Adrenal gland (tissue), 12 donors: ENCODE measurements around the gene EBF3. TPM values are rescaled to one million over a fixed set of nuclear protein-coding genes. Genes with fewer than 3 reads are reported as not detected.

Experiments used
- DNase-seq, 7 donors: peaks; one replicate each; pipeline ENCODE4 v3.0.0-alpha.2; 2019 to 2020
- H3K27ac ChIP-seq, 5 donors: fragments of 200-600 bp; sonication (generic) in 4 of 5; 1 replicate in 3 of 5; 2 replicates in 2 of 5; pipeline versions ENCODE4 v1.5.1 to v1.8.0; 2016 to 2020; ENCODE audit warnings: mild to moderate bottlenecking in 1 of 5
- H3K27me3 ChIP-seq: fragments of 200-600 bp; 2 replicates; pipeline ENCODE4 v1.8.0; 2021
- H3K36me3 ChIP-seq, 2 donors: fragments of 200-600 bp; replicated peaks in 1 of 2; 1 replicate in 1 of 2; 2 replicates in 1 of 2; pipeline versions ENCODE4 v1.5.1 to v1.8.0; 2018 to 2022
- H3K4me1 ChIP-seq, 2 donors: fragments of 200-600 bp; replicated peaks in 1 of 2; 1 replicate in 1 of 2; 2 replicates in 1 of 2; pipeline versions ENCODE4 v1.5.1 to v1.8.0; 2018 to 2021
- H3K4me3 ChIP-seq, 4 donors: fragments of 200-600 bp; sonication (generic) in 3 of 4; one replicate each; pipeline ENCODE4 v1.5.1; 2016 to 2018
- H3K9me3 ChIP-seq, 3 donors: fragments of 200-600 bp; sonication (generic) in 1 of 3; replicated peaks in 1 of 3; 1 replicate in 2 of 3; 2 replicates in 1 of 3; pipeline versions ENCODE4 v1.5.1 to v1.8.0; 2016 to 2021
- CTCF ChIP-seq, 6 experiments: fragments of 450-650 bp in 4 of 6; fragments of 200-600 bp in 2 of 6; sonication (generic) in 1 of 6; IDR thresholded peaks; 1 replicate in 5 of 6; 2 replicates in 1 of 6; pipeline versions ENCODE4 v1.5.1 to v1.8.0; 2016 to 2021; ENCODE audit warnings: antibody characterized with exemption in 6 of 6, mild to moderate bottlenecking in 2 of 6, moderate library complexity in 1 of 6
- POLR2A ChIP-seq, 2 donors: fragments of 450-650 bp; IDR thresholded peaks; one replicate each; pipeline ENCODE4 v1.6.1; 2017; ENCODE audit warnings: antibody characterized with exemption in 2 of 2, mild to moderate bottlenecking in 2 of 2, moderate library complexity in 1 of 2
- whole genome bisulfite sequencing, 4 donors: extraction: QIAGEN DNeasy Blood & Tissue Kit in 2 of 4; methylation state at CpG; one replicate each; pipeline versions ENCODE4 v1.1.5 to v1.1.7; 2013 to 2017; 5-methylcytosine and 5-hydroxymethylcytosine counted together
- intact Hi-C, 2 donors: fragments of 100-400 bp; cut with DNase I; formaldehyde crosslinking; loops; one replicate each; pipeline versions ENCODE4 v1.14.1 to v1.15.0; 2022 to 2023
- polyA plus RNA-seq, 3 donors: library from polyadenylated mRNA; stranded (reverse); fragments of 200-250 nt in 2 of 3; fragments of 350-450 nt in 1 of 3; fragmentation: Illumina TruSeq in 1 of 3; extraction: RNeasy Lipid Tissue Mini Kit (QIAGEN cat#74804) in 1 of 3; gene quantifications; one replicate each; pipeline ENCODE4 v1.2.3, GENCODE V29; 2013 to 2014
- total RNA-seq, 9 donors: library from RNA; depleted of rRNA in 4 of 9; stranded (reverse); fragments of >200 nt in 4 of 9; fragments of 120-200 nt in 1 of 9; fragmentation: NEBNext Ultra II Directional in 1 of 9; extraction: Animal tissue kit (Norgen Biotek cat#: 25700) in 1 of 9; gene quantifications; one replicate each; pipeline versions ENCODE4 v1.1.0 to v1.2.4, GENCODE V29; 2013 to 2023
- donor health status: healthy with polysubstance abuse.
- donor health status: Bipolar disorder and iron deficiency.
- donor health status: DM: yes; HTN: yes; CAD: no.
- donor health status: DM: no; HTN: no; CAD: no.
- donor health status: DM: no; HTN: no; CAD: no.
- donor health status: DM: yes; HTN: yes; CAD: no.

The EBF3 gene
- total and polyA plus RNA-seq, 12 donors: 0.12 to 2.2 (median 0.53) TPM; not detected in 1

- H3K27ac ChIP-seq: no peak overlapping the region
- H3K9me3 ChIP-seq: no peaks in the 10 kb centered on the region
- no peaks in the 10 kb centered on the region for H3K36me3 ChIP-seq
- no peak for DNase-seq
- peaks cover 49% of the 10 kb centered on the region for H3K27me3 ChIP-seq
- 45 to 53% (median 51%) methylated on average over 6 of the region's 6 CpGs for WGBS, 4 donors
- no peak overlapping the region for H3K4me3 ChIP-seq
- peaks cover 0 to 7% of the 10 kb centered on the region in 2 donors for H3K4me1 ChIP-seq
- TF ChIP-seq POLR2A (IDR thresholded peaks at IDR 0.05) (no peak), CTCF (IDR thresholded peaks at IDR 0.05) (no peak)
- intact Hi-C loops: no loop called here
These were observed 8.3 kb downstream of the EBF3 start for GRCh38 chr10:129955601-129956285.

GRCh38 chr10:129954492-129955315, 9.4 kb downstream of the EBF3 start:
- Histone ChIP-seq H3K27ac (no peak overlapping the region), H3K9me3 (no peaks in the 10 kb centered on the region), H3K4me3 (no peak overlapping the region), H3K4me1 (peaks cover 0 to 7% of the 10 kb centered on the region in 2 donors), H3K36me3 (no peaks in the 10 kb centered on the region), H3K27me3 (peaks cover 39% of the 10 kb centered on the region)
- 74 to 84% (median 79%) methylated on average over 11 of the region's 11 CpGs for WGBS, 4 donors
- no peak for DNase-seq
- intact Hi-C loops: no loop called here
- TF ChIP-seq POLR2A (IDR thresholded peaks at IDR 0.05) (no peak), CTCF (IDR thresholded peaks at IDR 0.05) (no peak)

- intact Hi-C loops: no loop called here
- Histone ChIP-seq H3K4me3 (no peak overlapping the region), H3K27ac (no peak overlapping the region), H3K4me1 (no peaks in the 10 kb centered on the region), H3K27me3 (peaks cover 25% of the 10 kb centered on the region), H3K36me3 (no peaks in the 10 kb centered on the region), H3K9me3 (no peaks in the 10 kb centered on the region)
- WGBS, 4 donors: 71 to 79% (median 73%) methylated on average over 14 to 22 of the region's 22 CpGs
- DNase-seq: no peak
- no peak for TF ChIP-seq POLR2A (IDR thresholded peaks at IDR 0.05)
- no peak for TF ChIP-seq CTCF (IDR thresholded peaks at IDR 0.05)
These were observed 10.7 kb downstream of the EBF3 start for GRCh38 chr10:129953119-129954051.
